ENCODE measurements around the gene TMEM204. TPM values are rescaled to one million over a fixed set of nuclear protein-coding genes. Genes with fewer than 3 reads are reported as not detected.

The TMEM204 gene
- polyA plus RNA-seq, 1 donor from 2014 or later: not detected

GRCh38 chr16:1571012-1571671, 37.7 kb downstream of the TMEM204 start:
- Histone ChIP-seq H3K9me2 (ENCODE audit: insufficient read depth, low read length) (no peaks in the 10 kb centered on the region), H4K20me1 (ENCODE audit: insufficient read depth) (no peaks in the 10 kb centered on the region), H3K9ac (ENCODE audit: low read length) (no peak overlapping the region), H3K79me2 (replicated peaks; ENCODE audit: insufficient read depth, low read length) (no peaks in the 10 kb centered on the region), H2AFZ (ENCODE audit: low read depth, low read length) (no peak overlapping the region), H3F3A (ENCODE audit: insufficient read depth, low read length, poor library complexity, severe bottlenecking) (no peaks in the 10 kb centered on the region), H3K4me3 (ENCODE audit: low read length) (no peak overlapping the region), H3K36me3 (ENCODE audit: insufficient read depth, low read length) (no peaks in the 10 kb centered on the region), H3K9me3 (ENCODE audit: low read length) (no peaks in the 10 kb centered on the region), H3K27ac (ENCODE audit: low read length) (no peak overlapping the region), H3K27me3 (ENCODE audit: insufficient read depth, low read depth, low read length) (no peaks in the 10 kb centered on the region), H3K4me2 (ENCODE audit: low read length) (no peak overlapping the region)
- TF ChIP-seq EZH2 (IDR thresholded peaks at IDR 0.05; ENCODE audit: borderline replicate concordance, insufficient read depth, low read length, poor library complexity, severe bottlenecking) (no peak), SMC3 (conservative IDR thresholded peaks at IDR 0.05; ENCODE audit: poor library complexity) (no peak), POLR2AphosphoS5 (IDR thresholded peaks at IDR 0.05) (no peak), EP300 (conservative IDR thresholded peaks at IDR 0.05; ENCODE audit: poor library complexity, severe bottlenecking) (no peak), TAF1 (IDR thresholded peaks at IDR 0.05; ENCODE audit: low read depth) (no peak), MXI1 (conservative IDR thresholded peaks at IDR 0.05; ENCODE audit: poor library complexity, severe bottlenecking) (no peak), RAD21 (conservative IDR thresholded peaks at IDR 0.05) (no peak)
- TF ChIP-seq, protein P1, sequence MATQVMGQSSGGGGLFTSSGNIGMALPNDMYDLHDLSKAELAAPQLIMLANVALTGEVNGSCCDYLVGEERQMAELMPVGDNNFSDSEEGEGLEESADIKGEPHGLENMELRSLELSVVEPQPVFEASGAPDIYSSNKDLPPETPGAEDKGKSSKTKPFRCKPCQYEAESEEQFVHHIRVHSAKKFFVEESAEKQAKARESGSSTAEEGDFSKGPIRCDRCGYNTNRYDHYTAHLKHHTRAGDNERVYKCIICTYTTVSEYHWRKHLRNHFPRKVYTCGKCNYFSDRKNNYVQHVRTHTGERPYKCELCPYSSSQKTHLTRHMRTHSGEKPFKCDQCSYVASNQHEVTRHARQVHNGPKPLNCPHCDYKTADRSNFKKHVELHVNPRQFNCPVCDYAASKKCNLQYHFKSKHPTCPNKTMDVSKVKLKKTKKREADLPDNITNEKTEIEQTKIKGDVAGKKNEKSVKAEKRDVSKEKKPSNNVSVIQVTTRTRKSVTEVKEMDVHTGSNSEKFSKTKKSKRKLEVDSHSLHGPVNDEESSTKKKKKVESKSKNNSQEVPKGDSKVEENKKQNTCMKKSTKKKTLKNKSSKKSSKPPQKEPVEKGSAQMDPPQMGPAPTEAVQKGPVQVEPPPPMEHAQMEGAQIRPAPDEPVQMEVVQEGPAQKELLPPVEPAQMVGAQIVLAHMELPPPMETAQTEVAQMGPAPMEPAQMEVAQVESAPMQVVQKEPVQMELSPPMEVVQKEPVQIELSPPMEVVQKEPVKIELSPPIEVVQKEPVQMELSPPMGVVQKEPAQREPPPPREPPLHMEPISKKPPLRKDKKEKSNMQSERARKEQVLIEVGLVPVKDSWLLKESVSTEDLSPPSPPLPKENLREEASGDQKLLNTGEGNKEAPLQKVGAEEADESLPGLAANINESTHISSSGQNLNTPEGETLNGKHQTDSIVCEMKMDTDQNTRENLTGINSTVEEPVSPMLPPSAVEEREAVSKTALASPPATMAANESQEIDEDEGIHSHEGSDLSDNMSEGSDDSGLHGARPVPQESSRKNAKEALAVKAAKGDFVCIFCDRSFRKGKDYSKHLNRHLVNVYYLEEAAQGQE (IDR thresholded peaks at IDR 0.05; ENCODE audit: borderline replicate concordance): no peak
- TF ChIP-seq, protein P2, sequence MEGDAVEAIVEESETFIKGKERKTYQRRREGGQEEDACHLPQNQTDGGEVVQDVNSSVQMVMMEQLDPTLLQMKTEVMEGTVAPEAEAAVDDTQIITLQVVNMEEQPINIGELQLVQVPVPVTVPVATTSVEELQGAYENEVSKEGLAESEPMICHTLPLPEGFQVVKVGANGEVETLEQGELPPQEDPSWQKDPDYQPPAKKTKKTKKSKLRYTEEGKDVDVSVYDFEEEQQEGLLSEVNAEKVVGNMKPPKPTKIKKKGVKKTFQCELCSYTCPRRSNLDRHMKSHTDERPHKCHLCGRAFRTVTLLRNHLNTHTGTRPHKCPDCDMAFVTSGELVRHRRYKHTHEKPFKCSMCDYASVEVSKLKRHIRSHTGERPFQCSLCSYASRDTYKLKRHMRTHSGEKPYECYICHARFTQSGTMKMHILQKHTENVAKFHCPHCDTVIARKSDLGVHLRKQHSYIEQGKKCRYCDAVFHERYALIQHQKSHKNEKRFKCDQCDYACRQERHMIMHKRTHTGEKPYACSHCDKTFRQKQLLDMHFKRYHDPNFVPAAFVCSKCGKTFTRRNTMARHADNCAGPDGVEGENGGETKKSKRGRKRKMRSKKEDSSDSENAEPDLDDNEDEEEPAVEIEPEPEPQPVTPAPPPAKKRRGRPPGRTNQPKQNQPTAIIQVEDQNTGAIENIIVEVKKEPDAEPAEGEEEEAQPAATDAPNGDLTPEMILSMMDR (IDR thresholded peaks at IDR 0.05; ENCODE audit: poor library complexity, severe bottlenecking): no peak

- Histone ChIP-seq H3K36me3 (ENCODE audit: insufficient read depth, low read length) (no peaks in the 10 kb centered on the region), H3K4me2 (ENCODE audit: low read length) (no peak overlapping the region), H3K79me2 (replicated peaks; ENCODE audit: insufficient read depth, low read length) (no peaks in the 10 kb centered on the region), H3K27me3 (ENCODE audit: insufficient read depth, low read depth, low read length) (no peaks in the 10 kb centered on the region), H4K20me1 (ENCODE audit: insufficient read depth) (no peaks in the 10 kb centered on the region), H2AFZ (ENCODE audit: low read depth, low read length) (no peak overlapping the region), H3K4me3 (ENCODE audit: low read length) (no peak overlapping the region), H3K9me3 (ENCODE audit: low read length) (no peaks in the 10 kb centered on the region), H3K27ac (ENCODE audit: low read length) (no peak overlapping the region), H3K9me2 (ENCODE audit: insufficient read depth, low read length) (no peaks in the 10 kb centered on the region), H3K9ac (ENCODE audit: low read length) (no peak overlapping the region), H3F3A (ENCODE audit: insufficient read depth, low read length, poor library complexity, severe bottlenecking) (no peaks in the 10 kb centered on the region)
- TF ChIP-seq EZH2 (IDR thresholded peaks at IDR 0.05; ENCODE audit: borderline replicate concordance, insufficient read depth, low read length, poor library complexity, severe bottlenecking) (no peak), POLR2AphosphoS5 (IDR thresholded peaks at IDR 0.05) (no peak), MXI1 (conservative IDR thresholded peaks at IDR 0.05; ENCODE audit: poor library complexity, severe bottlenecking) (no peak), EP300 (conservative IDR thresholded peaks at IDR 0.05; ENCODE audit: poor library complexity, severe bottlenecking) (no peak), RAD21 (conservative IDR thresholded peaks at IDR 0.05) (no peak), SMC3 (conservative IDR thresholded peaks at IDR 0.05; ENCODE audit: poor library complexity) (no peak), TAF1 (IDR thresholded peaks at IDR 0.05; ENCODE audit: low read depth) (no peak)
- TF ChIP-seq, protein P2 (IDR thresholded peaks at IDR 0.05; ENCODE audit: poor library complexity, severe bottlenecking): no peak
- TF ChIP-seq, protein P1 (IDR thresholded peaks at IDR 0.05; ENCODE audit: borderline replicate concordance): no peak
Observed at GRCh38 chr16:1572673-1573072, 39.2 kb downstream of the TMEM204 start.

All from neural cell (in vitro differentiated cells).